Neural progenitor cell (in vitro differentiated cells): Measurements from ENCODE around the gene KLHDC4. TPM values are rescaled to one million over a fixed set of nuclear protein-coding genes. Genes with fewer than 3 reads are reported as not detected.
A peak's percentile ranks its signal among the peaks of the same experiment; 100 is the strongest.

Experiments
- DNase-seq: peaks from one replicate; pipeline ENCODE4 v3.0.0-alpha.2; 2016; ENCODE audit warnings: low spot score
- H2AFZ ChIP-seq: fragments of 200-600 bp; sonication (generic); replicated peaks from 2 replicates; pipeline ENCODE4 v1.6.1; 2016; ENCODE audit warnings: antibody characterized with exemption
- H3F3A ChIP-seq: fragments of 200-600 bp; sonication (generic); 2 replicates; pipeline ENCODE4 v1.6.1; 2016; ENCODE audit warnings: antibody characterized with exemption, low read depth
- H3K27ac ChIP-seq: fragments of 200-600 bp; sonication (generic); 2 replicates; pipeline ENCODE4 v1.5.1; 2016; ENCODE audit warnings: mild to moderate bottlenecking
- H3K27me3 ChIP-seq: fragments of 200-600 bp; sonication (generic); 2 replicates; pipeline ENCODE4 v1.6.1; 2016; ENCODE audit warnings: mild to moderate bottlenecking, moderate library complexity
- H3K36me3 ChIP-seq: fragments of 200-600 bp; sonication (generic); 2 replicates; pipeline ENCODE4 v1.5.1; 2016
- H3K4me1 ChIP-seq: fragments of 200-600 bp; sonication (generic); 2 replicates; pipeline ENCODE4 v1.6.1; 2016; ENCODE audit warnings: mixed run types
- H3K4me2 ChIP-seq: fragments of 200-600 bp; sonication (generic); 2 replicates; pipeline ENCODE4 v1.6.1; 2016
- H3K4me3 ChIP-seq: fragments of 200-600 bp; sonication (generic); 2 replicates; pipeline ENCODE4 v1.5.1; 2016
- H3K79me2 ChIP-seq: fragments of 200-600 bp; sonication (generic); 2 replicates; pipeline ENCODE4 v1.6.1; 2016; ENCODE audit warnings: low read depth
- H3K9ac ChIP-seq: fragments of 200-600 bp; sonication (generic); 2 replicates; pipeline ENCODE4 v1.6.1; 2016
- H3K9me3 ChIP-seq: fragments of 200-600 bp; sonication (generic); 2 replicates; pipeline ENCODE4 v1.5.1; 2016; ENCODE audit warnings: low read depth
- H4K20me1 ChIP-seq: fragments of 200-600 bp; sonication (generic); 2 replicates; pipeline ENCODE4 v1.6.1; 2016; ENCODE audit warnings: low read depth
- H3K27ac Mint-ChIP-seq: 3 replicates; pipeline ENCODE4 v1.8.0; 2021; ENCODE audit warnings: mixed read lengths
- H3K27me3 Mint-ChIP-seq: 2 replicates; pipeline ENCODE4 v1.8.0; 2022; ENCODE audit warnings: low read depth, mild to moderate bottlenecking, inconsistent platforms, moderate library complexity, mixed read lengths; ENCODE audit not compliant: insufficient read depth
- H3K36me3 Mint-ChIP-seq: 3 replicates; pipeline ENCODE4 v1.8.0; 2021; ENCODE audit warnings: mixed read lengths
- H3K4me1 Mint-ChIP-seq: 3 replicates; pipeline ENCODE4 v1.8.0; 2021; ENCODE audit warnings: mixed read lengths
- H3K4me3 Mint-ChIP-seq: 3 replicates; pipeline ENCODE4 v1.8.0; 2021; ENCODE audit warnings: mild to moderate bottlenecking, moderate library complexity, mixed read lengths
- H3K9me3 Mint-ChIP-seq: 3 replicates; pipeline ENCODE4 v1.8.0; 2020; ENCODE audit warnings: mixed read lengths
- EZH2 ChIP-seq: fragments of 200-600 bp; sonication (generic); IDR thresholded peaks from 2 replicates; pipeline ENCODE4 v1.6.1; 2017; ENCODE audit warnings: antibody characterized with exemption, mild to moderate bottlenecking, moderate library complexity
- EZH2phosphoT487 ChIP-seq: fragments of 200-600 bp; sonication (generic); IDR thresholded peaks from 2 replicates; pipeline ENCODE4 v1.6.1; 2017; ENCODE audit warnings: antibody characterized with exemption
- total RNA-seq: library from RNA; depleted of rRNA; stranded (reverse); fragments of >200 nt; gene quantifications from 2 replicates; pipeline ENCODE4 v1.2.3, GENCODE V29; 2015; ENCODE audit warnings: low replicate concordance
- TF ChIP-seq, protein P1 (sequence below): fragments of 200-600 bp; sonication (generic); IDR thresholded peaks from 2 replicates; pipeline ENCODE4 v1.5.1; 2017; ENCODE audit warnings: antibody characterized with exemption, mild to moderate bottlenecking

Gene KLHDC4
- total RNA-seq, 1 donor from 2014 or later: 19.2 TPM

DNA sequence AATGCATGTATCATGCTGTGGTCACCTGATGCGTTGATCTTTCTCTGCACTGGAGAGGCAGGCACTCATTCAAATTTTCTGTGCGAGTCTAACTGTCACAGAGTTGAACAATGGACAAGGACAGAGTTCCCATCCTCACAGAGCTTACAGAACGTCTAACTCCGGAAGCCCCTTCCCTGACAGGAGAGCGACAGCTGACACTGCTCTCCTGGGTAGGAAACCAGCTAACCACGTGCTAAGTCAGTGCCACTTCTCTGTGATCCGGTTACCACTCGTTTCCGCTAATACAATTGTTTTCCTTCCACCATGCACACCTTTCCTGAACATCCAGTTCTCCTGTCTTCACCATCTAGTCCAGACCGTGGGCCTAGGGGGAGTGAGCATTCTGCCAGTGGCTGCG is 11.3 kb downstream of the KLHDC4 start:
- H3K4me3 ChIP-seq: no peak overlapping the region
- no peaks in the 10 kb centered on the region for H3K9me3 ChIP-seq
- no peaks in the 10 kb centered on the region for H3K27me3 Mint-ChIP-seq
- H3K4me2 ChIP-seq: no peak overlapping the region
- H2AFZ ChIP-seq: no peak overlapping the region
- no peaks in the 10 kb centered on the region for H3K4me1 Mint-ChIP-seq
- no peaks in the 10 kb centered on the region for H3K27me3 ChIP-seq
- H3K36me3 ChIP-seq: no peaks in the 10 kb centered on the region
- TF ChIP-seq EZH2phosphoT487 (no peak), EZH2 (no peak)
- TF ChIP-seq, protein P1, sequence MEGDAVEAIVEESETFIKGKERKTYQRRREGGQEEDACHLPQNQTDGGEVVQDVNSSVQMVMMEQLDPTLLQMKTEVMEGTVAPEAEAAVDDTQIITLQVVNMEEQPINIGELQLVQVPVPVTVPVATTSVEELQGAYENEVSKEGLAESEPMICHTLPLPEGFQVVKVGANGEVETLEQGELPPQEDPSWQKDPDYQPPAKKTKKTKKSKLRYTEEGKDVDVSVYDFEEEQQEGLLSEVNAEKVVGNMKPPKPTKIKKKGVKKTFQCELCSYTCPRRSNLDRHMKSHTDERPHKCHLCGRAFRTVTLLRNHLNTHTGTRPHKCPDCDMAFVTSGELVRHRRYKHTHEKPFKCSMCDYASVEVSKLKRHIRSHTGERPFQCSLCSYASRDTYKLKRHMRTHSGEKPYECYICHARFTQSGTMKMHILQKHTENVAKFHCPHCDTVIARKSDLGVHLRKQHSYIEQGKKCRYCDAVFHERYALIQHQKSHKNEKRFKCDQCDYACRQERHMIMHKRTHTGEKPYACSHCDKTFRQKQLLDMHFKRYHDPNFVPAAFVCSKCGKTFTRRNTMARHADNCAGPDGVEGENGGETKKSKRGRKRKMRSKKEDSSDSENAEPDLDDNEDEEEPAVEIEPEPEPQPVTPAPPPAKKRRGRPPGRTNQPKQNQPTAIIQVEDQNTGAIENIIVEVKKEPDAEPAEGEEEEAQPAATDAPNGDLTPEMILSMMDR: no peak
- no peak overlapping the region for H3K27ac ChIP-seq
- H3K79me2 ChIP-seq: peaks cover 14% of the 10 kb centered on the region
- H3K9ac ChIP-seq: no peak overlapping the region
- H3K27ac Mint-ChIP-seq: no peak overlapping the region
- no peaks in the 10 kb centered on the region for H4K20me1 ChIP-seq
- H3K4me1 ChIP-seq: no peaks in the 10 kb centered on the region
- peaks cover 18% of the 10 kb centered on the region for H3K36me3 Mint-ChIP-seq
- H3K4me3 Mint-ChIP-seq: no peak overlapping the region
- H3F3A ChIP-seq: no peaks in the 10 kb centered on the region
- no peak for DNase-seq
- H3K9me3 Mint-ChIP-seq: no peaks in the 10 kb centered on the region

DNA sequence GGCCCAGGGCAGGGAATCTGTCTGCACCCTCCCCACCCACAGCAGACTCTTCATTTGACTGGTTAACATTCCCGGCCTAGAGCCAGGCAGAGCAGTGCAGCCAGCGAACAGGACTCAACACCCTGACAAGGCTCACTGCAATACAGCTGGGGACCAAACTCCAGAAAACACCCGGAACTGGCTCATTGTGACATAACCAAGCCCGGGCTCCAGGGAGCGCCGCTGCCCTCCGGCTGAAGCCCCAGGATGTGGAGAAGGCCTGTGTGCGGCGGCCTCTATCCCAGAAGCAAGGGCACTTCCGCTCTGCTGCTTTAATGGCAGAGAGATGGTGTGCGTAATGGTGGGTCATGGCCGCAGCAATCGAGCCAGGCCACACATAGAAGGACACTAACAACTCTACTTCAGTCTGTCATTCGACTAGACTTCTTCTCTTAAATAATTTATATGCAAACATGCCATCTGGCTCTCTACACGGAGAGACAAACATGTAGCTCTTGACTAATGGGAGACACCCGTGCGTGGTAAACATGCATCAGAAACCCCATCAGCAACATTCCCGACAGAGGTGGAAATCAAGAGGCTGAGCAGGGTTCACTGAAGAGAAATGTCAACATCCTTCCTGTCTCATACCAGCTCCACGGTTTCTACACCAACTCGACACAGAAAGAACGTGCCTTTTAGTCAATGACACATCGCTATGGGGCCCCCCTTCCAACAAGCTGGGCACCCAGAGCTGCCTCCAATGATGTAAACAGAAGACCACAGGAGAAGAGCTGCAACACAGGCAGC is 18.0 kb downstream of the KLHDC4 start:
- TF ChIP-seq EZH2 (no peak), EZH2phosphoT487 (no peak)
- TF ChIP-seq, protein P1: no peak
- Histone ChIP-seq H3K36me3 (no peaks in the 10 kb centered on the region), H3K9me3 (no peaks in the 10 kb centered on the region), H3K4me3 (no peak overlapping the region), H4K20me1 (no peaks in the 10 kb centered on the region), H3K27ac (no peak overlapping the region), H3K4me1 (no peaks in the 10 kb centered on the region), H3K4me2 (no peak overlapping the region), H3K9ac (no peak overlapping the region), H2AFZ (no peak overlapping the region), H3K79me2 (no peaks in the 10 kb centered on the region), H3K27me3 (no peaks in the 10 kb centered on the region), H3F3A (no peaks in the 10 kb centered on the region)
- peak overlapping the region; percentile 31 for H3K27ac Mint-ChIP-seq
- H3K36me3 Mint-ChIP-seq: peaks cover 26% of the 10 kb centered on the region
- no peaks in the 10 kb centered on the region for H3K9me3 Mint-ChIP-seq
- no peaks in the 10 kb centered on the region for H3K27me3 Mint-ChIP-seq
- no peak overlapping the region for H3K4me3 Mint-ChIP-seq
- DNase-seq: no peak
- no peaks in the 10 kb centered on the region for H3K4me1 Mint-ChIP-seq

DNA sequence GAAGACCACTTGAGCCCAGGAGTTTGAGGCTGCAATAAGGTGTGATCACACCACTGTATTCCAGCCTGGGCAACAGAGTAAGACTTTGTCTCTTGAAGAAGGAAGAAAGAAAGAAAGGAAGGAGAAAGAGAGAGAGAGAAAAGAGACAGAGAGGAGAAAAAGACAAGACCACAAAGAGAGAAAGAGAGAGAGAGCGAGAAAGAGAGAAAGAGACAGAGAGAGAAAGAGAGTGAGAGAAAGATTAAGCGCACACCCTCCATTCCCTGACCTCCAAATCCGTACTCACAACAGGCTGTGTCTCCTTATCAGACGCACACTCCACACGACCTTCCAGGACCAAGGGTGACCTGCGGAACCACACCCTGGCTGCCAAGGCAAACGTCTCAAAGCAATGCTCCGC is 19.6 kb downstream of the KLHDC4 start:
- Histone ChIP-seq H3K4me2 (no peak overlapping the region), H3K9ac (no peak overlapping the region), H3K36me3 (no peaks in the 10 kb centered on the region), H3K4me3 (no peak overlapping the region), H3K4me1 (no peaks in the 10 kb centered on the region), H4K20me1 (no peaks in the 10 kb centered on the region), H3K27me3 (no peaks in the 10 kb centered on the region), H3K9me3 (no peaks in the 10 kb centered on the region), H3K79me2 (peaks cover 3% of the 10 kb centered on the region), H2AFZ (no peak overlapping the region), H3K27ac (no peak overlapping the region), H3F3A (no peaks in the 10 kb centered on the region)
- Mint-ChIP-seq H3K27me3 (peaks cover 6% of the 10 kb centered on the region), H3K9me3 (peaks cover 5% of the 10 kb centered on the region), H3K27ac (peak overlapping the region; percentile 46), H3K36me3 (peaks cover 33% of the 10 kb centered on the region), H3K4me3 (no peak overlapping the region), H3K4me1 (peaks cover 10% of the 10 kb centered on the region)
- TF ChIP-seq, protein P1: no peak
- TF ChIP-seq EZH2 (no peak), EZH2phosphoT487 (no peak)
- no peak for DNase-seq
